GM23338 (cell line): ENCODE results near the gene PDE2A. TPM values are rescaled to one million over a fixed set of nuclear protein-coding genes. Genes with fewer than 3 reads are reported as not detected.

Source experiments
- ATAC-seq: fragments of 200-7000 bp; cut with Tn5 transposase; 3 replicates; pipeline ENCODE4 v1.9.1; 2020
- DNase-seq: peaks from one replicate; pipeline ENCODE4 v3.0.0-alpha.2; 2015; ENCODE audit warnings: low spot score
- H2AFZ ChIP-seq: fragments of 200-600 bp; sonication (generic); 2 replicates; pipeline ENCODE4 v1.8.0; 2016; ENCODE audit warnings: antibody characterized with exemption, mild to moderate bottlenecking, moderate library complexity
- H3F3A ChIP-seq: fragments of 200-600 bp; sonication (generic); replicated peaks from 2 replicates; pipeline ENCODE4 v1.8.0; 2017; ENCODE audit warnings: antibody characterized with exemption, mixed run types, low read depth
- H3K27ac ChIP-seq: fragments of 200-600 bp; sonication (generic); 2 replicates; pipeline ENCODE4 v1.6.1; 2016; ENCODE audit warnings: low read depth
- H3K27me3 ChIP-seq: fragments of 200-600 bp; sonication (generic); 2 replicates; pipeline ENCODE4 v1.8.0; 2016; ENCODE audit warnings: mild to moderate bottlenecking, mixed run types, moderate library complexity; ENCODE audit not compliant: insufficient read depth
- H3K36me3 ChIP-seq: fragments of 200-600 bp; sonication (generic); 2 replicates; pipeline ENCODE4 v1.8.0; 2016; ENCODE audit warnings: mild to moderate bottlenecking; ENCODE audit not compliant: insufficient read depth
- H3K4me1 ChIP-seq: fragments of 200-600 bp; sonication (generic); 2 replicates; pipeline ENCODE4 v1.8.0; 2016; ENCODE audit warnings: mild to moderate bottlenecking, moderate library complexity; ENCODE audit not compliant: insufficient read depth
- H3K4me2 ChIP-seq: fragments of 200-600 bp; sonication (generic); 2 replicates; pipeline ENCODE4 v1.7.1; 2017; ENCODE audit warnings: mixed run types
- H3K4me3 ChIP-seq: fragments of 200-600 bp; sonication (generic); 2 replicates; pipeline ENCODE4 v1.6.1; 2016; ENCODE audit warnings: mixed run types
- H3K79me2 ChIP-seq: fragments of 200-600 bp; sonication (generic); replicated peaks from 2 replicates; pipeline ENCODE4 v1.8.0; 2017; ENCODE audit warnings: mild to moderate bottlenecking; ENCODE audit not compliant: insufficient read depth
- H3K9me2 ChIP-seq: fragments of 200-600 bp; sonication (generic); 2 replicates; pipeline ENCODE4 v1.8.0; 2017; ENCODE audit not compliant: insufficient read depth
- H4K20me1 ChIP-seq: fragments of 200-600 bp; sonication (generic); replicated peaks from 2 replicates; pipeline ENCODE4 v1.8.0; 2017; ENCODE audit warnings: mild to moderate bottlenecking; ENCODE audit not compliant: insufficient read depth
- H3K27ac Mint-ChIP-seq: 2 replicates; pipeline ENCODE4 v1.8.0; 2020; ENCODE audit warnings: inconsistent platforms, mild to moderate bottlenecking, moderate library complexity, mixed read lengths
- H3K27me3 Mint-ChIP-seq: 3 replicates; pipeline ENCODE4 v1.8.0; 2022; ENCODE audit warnings: low read depth, mild to moderate bottlenecking, moderate library complexity, mixed read lengths, inconsistent platforms; ENCODE audit not compliant: insufficient read depth, poor library complexity
- H3K36me3 Mint-ChIP-seq: 3 replicates; pipeline ENCODE4 v1.8.0; 2021; ENCODE audit warnings: low read depth, mild to moderate bottlenecking, inconsistent platforms, moderate library complexity, mixed read lengths
- H3K4me1 Mint-ChIP-seq: 3 replicates; pipeline ENCODE4 v1.8.0; 2020; ENCODE audit warnings: mild to moderate bottlenecking, inconsistent platforms, mixed read lengths
- H3K4me3 Mint-ChIP-seq: 3 replicates; pipeline ENCODE4 v1.8.0; 2021; ENCODE audit warnings: moderate library complexity, mild to moderate bottlenecking, inconsistent platforms, mixed read lengths
- H3K9me3 Mint-ChIP-seq: 3 replicates; pipeline ENCODE4 v1.8.0; 2020; ENCODE audit warnings: moderate library complexity, mild to moderate bottlenecking, inconsistent platforms, mixed read lengths
- CREB1 ChIP-seq: fragments of 250-450 bp; sonication (Bioruptor Pico); IDR thresholded peaks from 2 replicates; pipeline ENCODE4 v1.5.0; 2020; ENCODE audit warnings: low read depth, mild to moderate bottlenecking, moderate library complexity
- CTCF ChIP-seq, 2 experiments: fragments of 200-600 bp in 1 of 2; sonication (generic) in 1 of 2; conservative IDR thresholded peaks; 2 replicates each; pipeline versions ENCODE4 v1.5.1 to v1.6.1; 2016 to 2017; ENCODE audit warnings: antibody characterized with exemption in 2 of 2, low read depth in 2 of 2, mild to moderate bottlenecking in 2 of 2, moderate library complexity in 1 of 2
- EZH2 ChIP-seq: fragments of 200-600 bp; sonication (generic); IDR thresholded peaks from one replicate; pipeline ENCODE4 v1.8.0; 2017; ENCODE audit warnings: antibody characterized with exemption, mild to moderate bottlenecking, low read depth; ENCODE audit not compliant: unreplicated experiment
- EZH2phosphoT487 ChIP-seq: fragments of 200-600 bp; sonication (generic); IDR thresholded peaks from one replicate; pipeline ENCODE4 v1.8.1; 2018; ENCODE audit warnings: antibody characterized with exemption; ENCODE audit not compliant: unreplicated experiment
- JUNB ChIP-seq: IDR thresholded peaks from one replicate; pipeline ENCODE4 v1.6.1; 2016; ENCODE audit warnings: antibody characterized with exemption; ENCODE audit not compliant: unreplicated experiment
- NANOG ChIP-seq: IDR thresholded peaks from 2 replicates; pipeline ENCODE4 v1.6.1; 2016; ENCODE audit warnings: antibody characterized with exemption, borderline replicate concordance
- POLR2AphosphoS5 ChIP-seq: IDR thresholded peaks from 2 replicates; pipeline ENCODE4 v1.6.1; 2016; ENCODE audit warnings: antibody characterized with exemption, low read depth
- STAT1 ChIP-seq: IDR thresholded peaks from one replicate; pipeline ENCODE4 v1.6.1; 2016; ENCODE audit warnings: antibody characterized with exemption; ENCODE audit not compliant: unreplicated experiment
- ZNF114 ChIP-seq: fragments of 250-450 bp; sonication (Bioruptor Pico); IDR thresholded peaks from 2 replicates; pipeline ENCODE4 v1.5.0; 2020; ENCODE audit warnings: mild to moderate bottlenecking, moderate library complexity
- ZNF331 ChIP-seq: fragments of 250-450 bp; sonication (Bioruptor Pico); IDR thresholded peaks from 2 replicates; pipeline ENCODE4 v1.5.0; 2020; ENCODE audit warnings: low read depth, mild to moderate bottlenecking, moderate library complexity
- polyA plus RNA-seq: library from polyadenylated mRNA; unstranded; fragments of >200 nt; fragmentation: Nextera tagmentation; extraction: Ambion mirVana; gene quantifications from 2 replicates; pipeline ENCODE4 v1.2.1, GENCODE V29; 2016
- total RNA-seq: library from RNA; depleted of rRNA; stranded (reverse); fragments of >200 nt; shearing (Covaris generic); gene quantifications from 2 replicates; pipeline ENCODE4 v1.2.3, GENCODE V29; 2014
- TF ChIP-seq, protein P1 (sequence below): IDR thresholded peaks from one replicate; pipeline ENCODE4 v1.6.1; 2018; ENCODE audit warnings: antibody characterized with exemption; ENCODE audit not compliant: unreplicated experiment
- TF ChIP-seq, protein P2 (sequence below): IDR thresholded peaks from 2 replicates; pipeline ENCODE4 v1.6.1; 2016; ENCODE audit warnings: antibody characterized with exemption
- TF ChIP-seq, protein P3 (sequence below): fragments of 250-450 bp; sonication (Bioruptor Pico); IDR thresholded peaks from 2 replicates; pipeline ENCODE4 v1.5.0; 2020; ENCODE audit warnings: mild to moderate bottlenecking, moderate library complexity

Gene PDE2A
- total and polyA plus RNA-seq, 2 experiments from 2014 or later = 4.3 to 16.2 TPM

DNA sequence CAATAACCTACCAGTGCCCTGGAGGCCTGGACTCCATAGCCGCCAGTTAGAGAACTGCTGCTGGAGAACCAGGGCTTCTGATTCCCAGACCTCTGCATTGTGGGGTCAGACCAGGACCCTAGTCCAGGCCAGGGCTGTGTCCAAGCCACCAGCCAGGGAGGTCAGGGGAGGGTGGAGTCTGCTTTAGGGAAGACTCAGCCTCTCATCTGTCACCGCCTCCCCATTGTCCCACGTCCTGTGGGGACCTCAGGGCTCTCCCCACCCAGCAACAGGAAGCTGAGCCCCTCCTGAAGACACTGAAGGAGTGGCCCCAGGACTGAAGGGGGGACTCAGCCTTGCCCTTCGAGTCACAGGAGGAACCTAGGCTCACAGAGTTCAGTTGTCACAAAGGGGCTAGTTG, 41.2 kb downstream of the PDE2A start:
- H3K36me3 Mint-ChIP-seq = no peaks in the 10 kb centered on the region
- no peaks in the 10 kb centered on the region for H3K9me2 ChIP-seq
- no peak for ATAC-seq
- H3K27ac ChIP-seq = no peak overlapping the region
- peaks cover 24% of the 10 kb centered on the region for H3K4me1 ChIP-seq
- DNase-seq = no peak
- no peaks in the 10 kb centered on the region for H3K79me2 ChIP-seq
- H3K27me3 ChIP-seq = no peaks in the 10 kb centered on the region
- no peaks in the 10 kb centered on the region for H3F3A ChIP-seq
- H3K27ac Mint-ChIP-seq = no peak overlapping the region
- no peak for TF ChIP-seq POLR2AphosphoS5
- no peak for TF ChIP-seq JUNB
- TF ChIP-seq CREB1 (CRISPR knock-in tag) = no peak
- no peak for TF ChIP-seq EZH2
- no peak for TF ChIP-seq STAT1
- TF ChIP-seq, protein P1, sequence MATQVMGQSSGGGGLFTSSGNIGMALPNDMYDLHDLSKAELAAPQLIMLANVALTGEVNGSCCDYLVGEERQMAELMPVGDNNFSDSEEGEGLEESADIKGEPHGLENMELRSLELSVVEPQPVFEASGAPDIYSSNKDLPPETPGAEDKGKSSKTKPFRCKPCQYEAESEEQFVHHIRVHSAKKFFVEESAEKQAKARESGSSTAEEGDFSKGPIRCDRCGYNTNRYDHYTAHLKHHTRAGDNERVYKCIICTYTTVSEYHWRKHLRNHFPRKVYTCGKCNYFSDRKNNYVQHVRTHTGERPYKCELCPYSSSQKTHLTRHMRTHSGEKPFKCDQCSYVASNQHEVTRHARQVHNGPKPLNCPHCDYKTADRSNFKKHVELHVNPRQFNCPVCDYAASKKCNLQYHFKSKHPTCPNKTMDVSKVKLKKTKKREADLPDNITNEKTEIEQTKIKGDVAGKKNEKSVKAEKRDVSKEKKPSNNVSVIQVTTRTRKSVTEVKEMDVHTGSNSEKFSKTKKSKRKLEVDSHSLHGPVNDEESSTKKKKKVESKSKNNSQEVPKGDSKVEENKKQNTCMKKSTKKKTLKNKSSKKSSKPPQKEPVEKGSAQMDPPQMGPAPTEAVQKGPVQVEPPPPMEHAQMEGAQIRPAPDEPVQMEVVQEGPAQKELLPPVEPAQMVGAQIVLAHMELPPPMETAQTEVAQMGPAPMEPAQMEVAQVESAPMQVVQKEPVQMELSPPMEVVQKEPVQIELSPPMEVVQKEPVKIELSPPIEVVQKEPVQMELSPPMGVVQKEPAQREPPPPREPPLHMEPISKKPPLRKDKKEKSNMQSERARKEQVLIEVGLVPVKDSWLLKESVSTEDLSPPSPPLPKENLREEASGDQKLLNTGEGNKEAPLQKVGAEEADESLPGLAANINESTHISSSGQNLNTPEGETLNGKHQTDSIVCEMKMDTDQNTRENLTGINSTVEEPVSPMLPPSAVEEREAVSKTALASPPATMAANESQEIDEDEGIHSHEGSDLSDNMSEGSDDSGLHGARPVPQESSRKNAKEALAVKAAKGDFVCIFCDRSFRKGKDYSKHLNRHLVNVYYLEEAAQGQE = no peak
- TF ChIP-seq, protein P2, sequence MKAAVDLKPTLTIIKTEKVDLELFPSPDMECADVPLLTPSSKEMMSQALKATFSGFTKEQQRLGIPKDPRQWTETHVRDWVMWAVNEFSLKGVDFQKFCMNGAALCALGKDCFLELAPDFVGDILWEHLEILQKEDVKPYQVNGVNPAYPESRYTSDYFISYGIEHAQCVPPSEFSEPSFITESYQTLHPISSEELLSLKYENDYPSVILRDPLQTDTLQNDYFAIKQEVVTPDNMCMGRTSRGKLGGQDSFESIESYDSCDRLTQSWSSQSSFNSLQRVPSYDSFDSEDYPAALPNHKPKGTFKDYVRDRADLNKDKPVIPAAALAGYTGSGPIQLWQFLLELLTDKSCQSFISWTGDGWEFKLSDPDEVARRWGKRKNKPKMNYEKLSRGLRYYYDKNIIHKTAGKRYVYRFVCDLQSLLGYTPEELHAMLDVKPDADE = no peak
- TF ChIP-seq, protein P3, sequence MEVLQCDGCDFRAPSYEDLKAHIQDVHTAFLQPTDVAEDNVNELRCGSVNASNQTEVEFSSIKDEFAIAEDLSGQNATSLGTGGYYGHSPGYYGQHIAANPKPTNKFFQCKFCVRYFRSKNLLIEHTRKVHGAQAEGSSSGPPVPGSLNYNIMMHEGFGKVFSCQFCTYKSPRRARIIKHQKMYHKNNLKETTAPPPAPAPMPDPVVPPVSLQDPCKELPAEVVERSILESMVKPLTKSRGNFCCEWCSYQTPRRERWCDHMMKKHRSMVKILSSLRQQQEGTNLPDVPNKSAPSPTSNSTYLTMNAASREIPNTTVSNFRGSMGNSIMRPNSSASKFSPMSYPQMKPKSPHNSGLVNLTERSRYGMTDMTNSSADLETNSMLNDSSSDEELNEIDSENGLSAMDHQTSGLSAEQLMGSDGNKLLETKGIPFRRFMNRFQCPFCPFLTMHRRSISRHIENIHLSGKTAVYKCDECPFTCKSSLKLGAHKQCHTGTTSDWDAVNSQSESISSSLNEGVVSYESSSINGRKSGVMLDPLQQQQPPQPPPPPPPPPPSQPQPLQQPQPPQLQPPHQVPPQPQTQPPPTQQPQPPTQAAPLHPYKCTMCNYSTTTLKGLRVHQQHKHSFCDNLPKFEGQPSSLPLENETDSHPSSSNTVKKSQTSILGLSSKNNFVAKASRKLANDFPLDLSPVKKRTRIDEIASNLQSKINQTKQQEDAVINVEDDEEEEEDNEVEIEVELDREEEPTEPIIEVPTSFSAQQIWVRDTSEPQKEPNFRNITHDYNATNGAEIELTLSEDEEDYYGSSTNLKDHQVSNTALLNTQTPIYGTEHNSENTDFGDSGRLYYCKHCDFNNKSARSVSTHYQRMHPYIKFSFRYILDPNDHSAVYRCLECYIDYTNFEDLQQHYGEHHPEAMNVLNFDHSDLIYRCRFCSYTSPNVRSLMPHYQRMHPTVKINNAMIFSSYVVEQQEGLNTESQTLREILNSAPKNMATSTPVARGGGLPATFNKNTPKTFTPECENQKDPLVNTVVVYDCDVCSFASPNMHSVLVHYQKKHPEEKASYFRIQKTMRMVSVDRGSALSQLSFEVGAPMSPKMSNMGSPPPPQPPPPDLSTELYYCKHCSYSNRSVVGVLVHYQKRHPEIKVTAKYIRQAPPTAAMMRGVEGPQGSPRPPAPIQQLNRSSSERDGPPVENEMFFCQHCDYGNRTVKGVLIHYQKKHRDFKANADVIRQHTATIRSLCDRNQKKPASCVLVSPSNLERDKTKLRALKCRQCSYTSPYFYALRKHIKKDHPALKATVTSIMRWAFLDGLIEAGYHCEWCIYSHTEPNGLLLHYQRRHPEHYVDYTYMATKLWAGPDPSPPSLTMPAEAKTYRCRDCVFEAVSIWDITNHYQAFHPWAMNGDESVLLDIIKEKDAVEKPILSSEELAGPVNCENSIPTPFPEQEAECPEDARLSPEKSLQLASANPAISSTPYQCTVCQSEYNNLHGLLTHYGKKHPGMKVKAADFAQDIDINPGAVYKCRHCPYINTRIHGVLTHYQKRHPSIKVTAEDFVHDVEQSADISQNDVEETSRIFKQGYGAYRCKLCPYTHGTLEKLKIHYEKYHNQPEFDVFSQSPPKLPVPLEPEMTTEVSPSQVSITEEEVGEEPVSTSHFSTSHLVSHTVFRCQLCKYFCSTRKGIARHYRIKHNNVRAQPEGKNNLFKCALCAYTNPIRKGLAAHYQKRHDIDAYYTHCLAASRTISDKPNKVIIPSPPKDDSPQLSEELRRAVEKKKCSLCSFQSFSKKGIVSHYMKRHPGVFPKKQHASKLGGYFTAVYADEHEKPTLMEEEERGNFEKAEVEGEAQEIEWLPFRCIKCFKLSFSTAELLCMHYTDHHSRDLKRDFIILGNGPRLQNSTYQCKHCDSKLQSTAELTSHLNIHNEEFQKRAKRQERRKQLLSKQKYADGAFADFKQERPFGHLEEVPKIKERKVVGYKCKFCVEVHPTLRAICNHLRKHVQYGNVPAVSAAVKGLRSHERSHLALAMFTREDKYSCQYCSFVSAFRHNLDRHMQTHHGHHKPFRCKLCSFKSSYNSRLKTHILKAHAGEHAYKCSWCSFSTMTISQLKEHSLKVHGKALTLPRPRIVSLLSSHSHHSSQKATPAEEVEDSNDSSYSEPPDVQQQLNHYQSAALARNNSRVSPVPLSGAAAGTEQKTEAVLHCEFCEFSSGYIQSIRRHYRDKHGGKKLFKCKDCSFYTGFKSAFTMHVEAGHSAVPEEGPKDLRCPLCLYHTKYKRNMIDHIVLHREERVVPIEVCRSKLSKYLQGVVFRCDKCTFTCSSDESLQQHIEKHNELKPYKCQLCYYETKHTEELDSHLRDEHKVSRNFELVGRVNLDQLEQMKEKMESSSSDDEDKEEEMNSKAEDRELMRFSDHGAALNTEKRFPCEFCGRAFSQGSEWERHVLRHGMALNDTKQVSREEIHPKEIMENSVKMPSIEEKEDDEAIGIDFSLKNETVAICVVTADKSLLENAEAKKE (CRISPR knock-in tag) = no peak
- TF ChIP-seq EZH2phosphoT487 = no peak
- TF ChIP-seq CTCF (conservative IDR thresholded peaks at IDR 0.05; ENCODE audit: low read depth in 2 of 2) = no peak
- no peak for TF ChIP-seq NANOG
- TF ChIP-seq ZNF114 (CRISPR knock-in tag) = no peak
- no peak for TF ChIP-seq ZNF331
- H3K4me3 ChIP-seq = no peak overlapping the region
- H3K36me3 ChIP-seq = no peaks in the 10 kb centered on the region
- H3K27me3 Mint-ChIP-seq = peaks cover 22% of the 10 kb centered on the region
- no peak overlapping the region for H3K4me3 Mint-ChIP-seq
- no peak overlapping the region for H2AFZ ChIP-seq
- H3K4me1 Mint-ChIP-seq = peaks cover 48% of the 10 kb centered on the region
- H3K9me3 Mint-ChIP-seq = no peaks in the 10 kb centered on the region
- no peaks in the 10 kb centered on the region for H4K20me1 ChIP-seq
- no peak overlapping the region for H3K4me2 ChIP-seq
